Hepatocyte (in vitro differentiated cells): ENCODE measurements around the gene DEXI.

ENCODE experiments used
- CTCF ChIP-seq: fragments of 200-600 bp; sonication (generic); IDR thresholded peaks from 2 replicates; pipeline ENCODE4 v1.5.1; 2016; ENCODE audit warnings: antibody characterized with exemption, mild to moderate bottlenecking; ENCODE audit not compliant: poor library complexity
- EZH2 ChIP-seq: fragments of 200-600 bp; sonication (generic); IDR thresholded peaks from 2 replicates; pipeline ENCODE4 v1.6.1; 2016; ENCODE audit warnings: antibody characterized with exemption, mild to moderate bottlenecking, borderline replicate concordance
- EZH2phosphoT487 ChIP-seq: fragments of 200-600 bp; sonication (generic); IDR thresholded peaks from one replicate; pipeline ENCODE4 v1.6.1; 2018; ENCODE audit warnings: antibody characterized with exemption, mild to moderate bottlenecking, low read depth, moderate library complexity; ENCODE audit not compliant: unreplicated experiment, severe bottlenecking

DNA sequence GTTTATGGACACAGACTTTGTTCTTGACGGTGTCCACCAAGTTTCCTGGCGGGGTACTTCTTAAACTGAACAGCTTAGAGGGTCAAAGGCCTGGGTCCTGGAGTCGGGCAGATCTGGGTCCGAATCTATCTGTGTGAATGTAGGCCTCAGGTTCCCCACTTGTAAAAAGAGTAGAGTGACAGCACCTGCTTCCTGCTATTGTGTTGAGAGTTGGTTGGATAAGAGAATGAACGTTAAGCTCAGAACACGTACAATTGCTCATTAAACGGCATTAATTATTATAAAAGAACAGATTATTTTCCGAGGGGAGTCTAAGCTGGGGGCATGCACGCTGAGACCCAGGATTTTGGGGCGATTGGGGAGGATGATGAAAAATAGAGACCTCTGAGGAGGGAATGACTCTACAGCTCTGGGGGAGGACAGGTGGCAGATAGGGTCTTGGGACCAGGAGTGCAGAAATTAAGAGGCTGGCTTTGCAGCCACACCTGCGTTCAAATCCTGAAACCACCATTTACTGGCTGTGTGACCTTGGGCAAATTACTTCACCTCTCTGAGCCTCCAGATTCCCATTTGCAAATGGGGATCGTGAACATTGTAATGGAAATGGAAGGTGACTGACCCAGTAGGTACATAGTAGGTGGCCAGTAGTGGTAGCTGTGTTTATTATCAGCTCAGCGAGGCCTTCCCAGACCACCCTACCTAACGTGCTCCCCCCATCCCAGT, 3.0 kb upstream of the DEXI start:
- no peak for TF ChIP-seq CTCF
- no peak for TF ChIP-seq EZH2
- TF ChIP-seq EZH2phosphoT487: no peak
